KMS-11 (cell line): ENCODE measurements around the gene TANGO2.

Experiments
- H2AFZ ChIP-seq: fragments of 200-600 bp; sonication (generic); 2 replicates; pipeline ENCODE4 v1.6.1; 2016; ENCODE audit warnings: antibody characterized with exemption, mixed run types, low read depth
- H3K27ac ChIP-seq: fragments of 200-600 bp; sonication (generic); 2 replicates; pipeline ENCODE4 v1.6.1; 2016; ENCODE audit warnings: mild to moderate bottlenecking, mixed run types
- H3K27me3 ChIP-seq: fragments of 200-600 bp; sonication (generic); 2 replicates; pipeline ENCODE4 v1.6.1; 2017; ENCODE audit warnings: mild to moderate bottlenecking, low read depth, mixed run types, moderate library complexity; ENCODE audit not compliant: insufficient read depth
- H3K36me3 ChIP-seq: fragments of 200-600 bp; sonication (generic); 2 replicates; pipeline ENCODE4 v1.6.1; 2017; ENCODE audit warnings: mild to moderate bottlenecking, mixed run types; ENCODE audit not compliant: insufficient read depth
- H3K4me1 ChIP-seq: fragments of 200-600 bp; sonication (generic); 2 replicates; pipeline ENCODE4 v1.6.1; 2016; ENCODE audit warnings: mild to moderate bottlenecking, low read depth, mixed run types; ENCODE audit not compliant: poor library complexity, severe bottlenecking
- H3K4me2 ChIP-seq: fragments of 200-600 bp; sonication (generic); 2 replicates; pipeline ENCODE4 v1.7.0; 2016; ENCODE audit warnings: mild to moderate bottlenecking, mixed run types
- H3K4me3 ChIP-seq: fragments of 200-600 bp; sonication (generic); IDR thresholded peaks from 2 replicates; pipeline ENCODE4 v1.6.1; 2017; ENCODE audit warnings: low read depth, low read length, mixed read lengths; ENCODE audit not compliant: insufficient read depth
- H3K79me2 ChIP-seq: fragments of 200-600 bp; sonication (generic); 2 replicates; pipeline ENCODE4 v1.6.1; 2016; ENCODE audit warnings: low read depth, mixed run types; ENCODE audit not compliant: insufficient read depth
- H3K9ac ChIP-seq: fragments of 200-600 bp; sonication (generic); 2 replicates; pipeline ENCODE4 v1.6.1; 2016; ENCODE audit warnings: mild to moderate bottlenecking, mixed run types
- H4K20me1 ChIP-seq: fragments of 200-600 bp; sonication (generic); 2 replicates; pipeline ENCODE4 v1.6.1; 2016; ENCODE audit warnings: mild to moderate bottlenecking, mixed run types; ENCODE audit not compliant: insufficient read depth
- CTCF ChIP-seq: fragments of 200-600 bp; sonication (generic); conservative IDR thresholded peaks from 2 replicates; pipeline ENCODE4 v1.6.1; 2017; ENCODE audit warnings: low read depth, mild to moderate bottlenecking, antibody characterized with exemption, low read length, moderate library complexity, mixed read lengths

Gene TANGO2

GRCh38 chr22:20038574-20038973 is 17.7 kb downstream of the TANGO2 start:
- Histone ChIP-seq H3K4me3 (no peak overlapping the region), H4K20me1 (no peaks in the 10 kb centered on the region), H3K27me3 (no peaks in the 10 kb centered on the region), H3K36me3 (no peaks in the 10 kb centered on the region), H3K4me2 (no peak overlapping the region), H3K9ac (no peak overlapping the region), H3K4me1 (peaks cover 20% of the 10 kb centered on the region), H2AFZ (no peak overlapping the region), H3K79me2 (no peaks in the 10 kb centered on the region), H3K27ac (no peak overlapping the region)
- TF ChIP-seq CTCF = no peak

- Histone ChIP-seq H3K4me3 (no peak overlapping the region), H3K36me3 (no peaks in the 10 kb centered on the region), H3K27ac (no peak overlapping the region), H2AFZ (no peak overlapping the region), H3K79me2 (no peaks in the 10 kb centered on the region), H3K27me3 (no peaks in the 10 kb centered on the region), H3K4me1 (peaks cover 20% of the 10 kb centered on the region), H4K20me1 (no peaks in the 10 kb centered on the region), H3K9ac (no peak overlapping the region), H3K4me2 (no peak overlapping the region)
- no peak for TF ChIP-seq CTCF
Observed at GRCh38 chr22:20039683-20040325, 18.9 kb downstream of the TANGO2 start.

- H3K4me2 ChIP-seq = no peak overlapping the region
- H3K36me3 ChIP-seq = no peaks in the 10 kb centered on the region
- H2AFZ ChIP-seq = no peak overlapping the region
- no peak overlapping the region for H3K9ac ChIP-seq
- no peak overlapping the region for H3K27ac ChIP-seq
- no peak for TF ChIP-seq CTCF
- no peaks in the 10 kb centered on the region for H3K27me3 ChIP-seq
- H3K4me1 ChIP-seq = peaks cover 16% of the 10 kb centered on the region
- no peaks in the 10 kb centered on the region for H3K79me2 ChIP-seq
- no peaks in the 10 kb centered on the region for H4K20me1 ChIP-seq
- no peak overlapping the region for H3K4me3 ChIP-seq
Observed at GRCh38 chr22:20040327-20041200, 19.7 kb downstream of the TANGO2 start.

GRCh38 chr22:20043057-20043996 is 22.4 kb downstream of the TANGO2 start:
- no peaks in the 10 kb centered on the region for H3K27me3 ChIP-seq
- no peaks in the 10 kb centered on the region for H3K4me1 ChIP-seq
- H3K4me3 ChIP-seq = no peak overlapping the region
- H3K27ac ChIP-seq = no peak overlapping the region
- TF ChIP-seq CTCF = no peak
- H3K9ac ChIP-seq = no peak overlapping the region
- H3K79me2 ChIP-seq = no peaks in the 10 kb centered on the region
- H3K36me3 ChIP-seq = no peaks in the 10 kb centered on the region
- no peak overlapping the region for H2AFZ ChIP-seq
- H3K4me2 ChIP-seq = no peak overlapping the region
- no peaks in the 10 kb centered on the region for H4K20me1 ChIP-seq
